ENCODE data around the gene UQCRC2.

UQCRC2 gene

DNA sequence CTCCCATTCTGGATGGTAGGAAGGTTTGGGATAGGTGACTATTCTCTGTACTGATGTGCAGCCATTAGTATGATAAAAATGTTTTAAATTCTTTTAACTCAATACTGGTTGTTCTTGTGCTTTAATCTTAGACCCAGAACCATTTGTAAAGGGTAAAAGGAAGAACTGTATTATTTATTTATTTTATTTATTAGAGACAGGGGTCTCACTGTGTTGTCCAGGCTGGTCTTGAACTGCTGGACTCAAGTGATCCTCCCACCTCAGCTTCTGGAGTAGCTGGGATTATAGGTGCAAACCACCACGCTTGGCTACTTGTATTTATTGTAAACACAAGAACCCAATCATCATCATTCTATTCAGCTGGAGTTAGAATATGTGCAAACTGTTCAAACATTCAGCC, 52.6 kb downstream of the UQCRC2 start:
- TF ChIP-seq, protein P1, sequence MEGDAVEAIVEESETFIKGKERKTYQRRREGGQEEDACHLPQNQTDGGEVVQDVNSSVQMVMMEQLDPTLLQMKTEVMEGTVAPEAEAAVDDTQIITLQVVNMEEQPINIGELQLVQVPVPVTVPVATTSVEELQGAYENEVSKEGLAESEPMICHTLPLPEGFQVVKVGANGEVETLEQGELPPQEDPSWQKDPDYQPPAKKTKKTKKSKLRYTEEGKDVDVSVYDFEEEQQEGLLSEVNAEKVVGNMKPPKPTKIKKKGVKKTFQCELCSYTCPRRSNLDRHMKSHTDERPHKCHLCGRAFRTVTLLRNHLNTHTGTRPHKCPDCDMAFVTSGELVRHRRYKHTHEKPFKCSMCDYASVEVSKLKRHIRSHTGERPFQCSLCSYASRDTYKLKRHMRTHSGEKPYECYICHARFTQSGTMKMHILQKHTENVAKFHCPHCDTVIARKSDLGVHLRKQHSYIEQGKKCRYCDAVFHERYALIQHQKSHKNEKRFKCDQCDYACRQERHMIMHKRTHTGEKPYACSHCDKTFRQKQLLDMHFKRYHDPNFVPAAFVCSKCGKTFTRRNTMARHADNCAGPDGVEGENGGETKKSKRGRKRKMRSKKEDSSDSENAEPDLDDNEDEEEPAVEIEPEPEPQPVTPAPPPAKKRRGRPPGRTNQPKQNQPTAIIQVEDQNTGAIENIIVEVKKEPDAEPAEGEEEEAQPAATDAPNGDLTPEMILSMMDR (IDR thresholded peaks at IDR 0.05) = no peak
- TF ChIP-seq ZFX (IDR thresholded peaks at IDR 0.05; ENCODE audit: borderline replicate concordance) = no peak
- H3K27ac ChIP-seq = no peak overlapping the region

DNA sequence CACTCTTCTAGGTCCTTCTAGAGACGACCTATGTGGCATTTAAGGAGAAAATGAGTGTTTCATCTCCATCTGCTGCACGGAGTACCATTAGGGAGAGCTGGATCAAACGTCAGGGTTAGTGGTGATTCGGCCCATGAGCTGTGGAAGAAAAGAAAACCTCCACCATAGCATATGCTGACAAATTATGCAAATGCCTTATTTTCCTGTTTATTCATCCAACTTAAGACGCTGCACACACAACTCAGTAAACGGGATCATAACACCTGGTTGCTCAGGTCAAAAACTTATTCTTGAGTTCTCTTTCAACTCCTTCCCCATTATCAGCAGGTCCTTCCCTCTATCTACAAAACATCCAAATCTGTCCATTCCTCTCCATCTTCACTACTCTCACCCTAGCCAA, 53.5 kb downstream of the UQCRC2 start:
- TF ChIP-seq, protein P1 (IDR thresholded peaks at IDR 0.05) = no peak
- no peak for TF ChIP-seq ZFX (IDR thresholded peaks at IDR 0.05; ENCODE audit: borderline replicate concordance)
- no peak overlapping the region for H3K27ac ChIP-seq

DNA sequence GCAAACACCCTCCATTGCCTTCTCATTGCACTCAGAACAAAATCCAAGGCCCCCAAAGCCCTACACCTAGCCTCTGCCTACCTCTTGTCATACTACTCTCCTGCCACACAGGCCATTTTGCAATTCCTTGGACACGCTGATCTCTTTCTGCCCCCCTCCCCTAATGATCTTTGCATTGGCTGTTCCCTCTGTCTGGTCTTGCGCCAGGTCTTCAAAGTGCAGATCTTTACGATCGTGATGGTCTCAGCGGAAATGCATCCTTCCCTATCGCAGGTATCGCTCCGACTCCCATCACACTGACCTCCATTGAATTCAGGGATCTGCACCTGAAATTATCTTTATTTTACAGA, 54.0 kb downstream of the UQCRC2 start:
- TF ChIP-seq, protein P1 (IDR thresholded peaks at IDR 0.05) = no peak
- TF ChIP-seq ZFX (IDR thresholded peaks at IDR 0.05; ENCODE audit: borderline replicate concordance) = no peak
- peak overlapping the region; percentile 60; the same call in 1 of the 2 replicates for H3K27ac ChIP-seq

DNA sequence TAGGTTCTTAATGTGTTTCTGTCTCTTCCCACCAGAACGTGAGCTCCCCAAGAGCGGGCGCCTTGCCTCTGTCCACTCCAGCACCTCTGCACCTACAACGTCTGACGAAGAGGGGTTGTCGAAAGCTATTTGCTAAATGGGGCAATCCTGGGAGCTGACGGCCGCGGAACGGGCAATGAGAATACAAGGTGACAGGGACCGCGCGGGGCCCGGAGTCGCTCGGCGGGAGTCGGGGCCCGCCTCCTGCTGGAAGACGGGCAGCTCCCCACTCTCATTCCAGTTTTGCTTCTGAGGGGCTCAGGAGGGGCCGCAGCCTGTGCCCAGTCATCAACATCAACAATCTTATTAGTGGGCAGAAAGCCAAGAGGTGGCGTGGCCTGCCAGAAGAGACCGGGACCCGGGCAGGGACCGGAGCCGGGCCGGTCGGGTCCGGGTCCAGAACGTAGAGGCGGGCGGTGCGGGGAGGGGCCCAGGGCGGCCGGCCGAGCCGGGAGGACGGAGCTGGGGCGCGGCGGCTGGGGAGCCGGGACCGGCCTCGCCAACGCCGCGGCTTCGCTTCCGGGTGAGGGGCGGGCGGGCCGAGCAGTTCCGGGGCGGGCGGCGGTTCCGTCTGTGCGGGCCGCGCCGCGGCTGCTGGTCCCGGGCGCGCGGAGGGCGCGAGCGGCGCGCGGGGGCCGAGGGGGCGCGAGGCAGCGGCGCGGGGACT, 54.5 kb downstream of the UQCRC2 start, which contains the start of gene MOSMO:
Gene MOSMO, plus strand, starts transcription at position 603 of the 706 bp plus-strand sequence. CDS start 191 bp downstream, outside the sequence.
- H3K27ac ChIP-seq = peak within 1 kb of the TSS; percentile 60
- no peak for TF ChIP-seq ZFX (IDR thresholded peaks at IDR 0.05; ENCODE audit: borderline replicate concordance)
- TF ChIP-seq, protein P1 (IDR thresholded peaks at IDR 0.05) = no peak

DNA sequence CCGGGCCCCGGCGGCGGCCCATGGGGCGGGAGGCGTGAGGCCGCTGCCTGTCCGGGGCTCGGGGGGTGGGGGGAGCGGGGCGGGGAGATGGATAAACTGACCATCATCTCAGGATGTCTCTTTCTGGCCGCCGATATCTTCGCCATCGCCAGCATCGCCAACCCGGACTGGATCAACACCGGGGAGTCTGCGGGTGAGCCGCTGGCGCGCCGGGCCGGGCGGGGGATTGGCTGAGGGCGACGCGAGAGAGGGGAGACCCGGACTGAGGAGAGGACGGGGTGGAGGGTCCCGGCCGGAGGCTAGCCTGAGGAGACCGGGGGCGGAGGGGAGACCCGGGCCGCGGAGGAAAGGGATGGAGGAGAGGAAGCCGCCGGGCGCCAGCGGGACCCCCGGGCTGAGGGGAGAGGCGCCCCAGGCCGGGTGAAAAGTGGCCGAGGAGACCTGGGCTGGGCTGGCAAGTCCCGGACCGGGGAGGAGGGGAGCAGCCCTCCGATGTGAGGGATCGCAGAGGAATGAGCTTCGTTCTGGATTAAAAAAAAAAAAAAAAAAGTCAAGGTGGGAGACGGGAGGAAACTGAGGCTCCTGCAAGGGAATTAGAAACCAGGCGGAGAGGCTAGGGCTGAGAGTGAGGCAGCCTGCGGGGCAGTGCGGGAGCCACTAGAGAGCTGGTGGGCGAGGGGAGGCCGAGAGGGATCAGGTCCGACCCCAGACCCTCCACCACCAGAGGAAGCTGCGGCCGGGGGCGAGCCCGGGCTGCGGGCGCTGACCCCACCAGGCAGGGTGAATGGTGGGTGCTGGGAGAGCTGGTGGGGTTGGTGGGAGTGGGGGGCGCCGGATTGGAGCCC, 55.3 kb downstream of the UQCRC2 start:
- peak overlapping the region; percentile 60 for H3K27ac ChIP-seq

DNA sequence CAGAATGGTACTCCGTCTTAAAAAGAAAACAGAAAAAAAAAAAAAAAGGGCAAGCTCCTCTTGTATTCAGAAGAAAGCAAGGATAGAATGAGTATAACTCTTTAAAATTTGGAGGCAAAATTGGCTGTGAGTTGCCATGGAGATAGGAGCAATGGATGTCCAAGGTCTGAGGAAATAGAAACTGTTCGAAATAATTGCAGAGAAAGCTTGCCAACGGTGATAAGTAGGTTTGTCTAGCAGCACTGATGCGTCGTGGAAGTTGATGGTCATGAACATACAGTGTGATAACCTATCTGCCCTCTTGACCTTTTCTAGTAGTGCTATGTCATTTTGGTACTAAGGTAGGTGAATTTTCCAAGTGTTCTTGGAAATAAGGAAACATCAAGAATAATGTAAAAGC, 57.7 kb downstream of the UQCRC2 start:
- TF ChIP-seq ZFX (IDR thresholded peaks at IDR 0.05; ENCODE audit: borderline replicate concordance) = no peak
- TF ChIP-seq, protein P1 (IDR thresholded peaks at IDR 0.05) = no peak
- no peak overlapping the region for H3K27ac ChIP-seq

More for the DNA sequence above, 55.3 kb downstream of the UQCRC2 start:
- no peak for TF ChIP-seq ZFX (IDR thresholded peaks at IDR 0.05; ENCODE audit: borderline replicate concordance)
- TF ChIP-seq, protein P1 (IDR thresholded peaks at IDR 0.05) = no peak

DNA sequence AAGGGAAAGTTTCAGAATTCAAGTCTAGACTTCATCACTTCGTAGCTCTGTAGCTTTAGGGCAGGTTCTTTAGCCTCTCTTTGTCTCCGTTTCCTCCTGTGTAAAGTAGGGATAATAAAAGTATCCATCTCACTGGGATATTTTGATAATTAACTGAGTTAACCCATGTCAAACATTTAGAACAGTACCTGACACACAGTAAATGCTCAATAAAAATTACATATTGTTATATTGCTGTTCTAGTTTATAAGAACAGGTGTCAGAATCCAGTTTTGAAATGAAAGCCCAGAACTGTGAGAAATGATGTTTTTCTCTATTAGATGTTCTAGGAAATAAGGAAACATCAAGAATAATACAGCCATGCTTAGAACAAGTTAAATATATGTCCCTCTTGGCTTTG, 59.1 kb downstream of the UQCRC2 start:
- no peak overlapping the region for H3K27ac ChIP-seq
- TF ChIP-seq, protein P1 (IDR thresholded peaks at IDR 0.05) = no peak
- no peak for TF ChIP-seq ZFX (IDR thresholded peaks at IDR 0.05; ENCODE audit: borderline replicate concordance)
